ENCODE results near the gene HABP2.

DNA sequence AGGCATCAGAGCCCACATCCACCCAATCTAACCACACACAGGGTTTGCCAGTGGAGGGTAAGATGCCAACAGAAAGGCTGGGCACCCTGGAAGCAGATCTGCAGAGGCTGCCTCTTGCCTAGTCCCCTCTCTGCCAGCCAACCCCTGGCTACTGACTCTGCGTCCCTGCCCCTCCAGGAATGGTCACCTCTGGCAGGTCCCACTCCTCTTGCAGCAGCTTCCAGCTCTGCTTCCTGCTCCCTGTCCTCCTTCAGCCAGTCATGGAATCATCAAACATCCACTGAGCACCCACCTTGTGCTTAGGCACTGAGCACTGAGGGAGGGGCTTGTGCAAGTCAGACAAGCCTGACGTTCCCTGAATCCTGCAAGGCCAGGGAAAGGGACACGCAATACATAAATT is 20.1 kb upstream of the HABP2 start:
- TF ChIP-seq EZH2 (IDR thresholded peaks at IDR 0.05; ENCODE audit: borderline replicate concordance), result no peak
- TF ChIP-seq EZH2phosphoT487 (IDR thresholded peaks at IDR 0.05; ENCODE audit: low read depth, severe bottlenecking, unreplicated experiment), result no peak
